ENCODE data around the gene TMEM207. TPM values are rescaled to one million over a fixed set of nuclear protein-coding genes. Genes with fewer than 3 reads are reported as not detected.

The TMEM207 gene
- total RNA-seq, 1 donor from 2014 or later, result not detected

DNA sequence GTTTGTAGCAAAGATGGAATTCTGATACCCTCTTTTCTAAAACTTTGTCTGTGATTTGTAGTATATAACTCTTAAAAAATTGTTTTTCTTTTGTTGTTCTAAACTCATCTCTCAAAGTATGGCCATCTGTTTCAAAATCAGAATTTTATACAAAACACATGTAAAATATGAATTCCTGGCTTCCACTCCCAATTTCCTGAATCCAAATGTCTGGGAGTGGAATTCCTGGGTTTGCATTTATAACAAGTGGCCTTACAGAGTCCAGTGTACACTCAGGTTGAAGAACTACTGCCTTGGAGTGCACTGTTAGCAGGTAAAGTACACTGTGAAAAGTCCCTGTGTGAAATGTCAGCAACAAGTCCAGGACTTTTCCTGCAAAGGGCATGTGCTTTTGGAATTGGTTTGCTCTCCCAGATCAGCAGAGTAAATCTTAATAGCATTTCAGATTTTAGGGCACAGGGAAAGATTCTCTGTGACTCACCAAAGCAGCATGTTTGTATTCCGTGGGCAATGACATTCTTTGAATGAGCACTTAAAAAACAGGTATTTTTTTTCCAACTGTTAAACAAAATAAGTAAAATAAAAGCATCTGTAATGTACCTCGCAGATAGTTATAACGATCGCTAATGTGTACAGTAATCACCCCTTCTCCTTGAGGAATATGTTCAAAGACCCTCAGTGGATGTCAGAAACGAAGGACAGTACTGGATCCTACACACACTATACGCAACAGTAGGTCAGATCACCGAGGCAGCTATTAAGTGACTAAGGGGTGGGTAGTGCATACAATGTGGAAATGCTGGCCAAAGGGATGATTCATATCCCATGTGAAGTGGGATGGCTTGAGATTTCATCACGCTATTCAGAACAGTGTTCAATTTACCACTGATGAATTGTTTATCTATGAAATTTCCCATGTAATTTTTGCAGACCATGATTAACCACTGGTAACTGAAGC, 63.7 kb downstream of the TMEM207 start:
- peak; percentile 94 to 96 for DNase-seq (ENCODE audit: low read depth in 2 of 2)

DNA sequence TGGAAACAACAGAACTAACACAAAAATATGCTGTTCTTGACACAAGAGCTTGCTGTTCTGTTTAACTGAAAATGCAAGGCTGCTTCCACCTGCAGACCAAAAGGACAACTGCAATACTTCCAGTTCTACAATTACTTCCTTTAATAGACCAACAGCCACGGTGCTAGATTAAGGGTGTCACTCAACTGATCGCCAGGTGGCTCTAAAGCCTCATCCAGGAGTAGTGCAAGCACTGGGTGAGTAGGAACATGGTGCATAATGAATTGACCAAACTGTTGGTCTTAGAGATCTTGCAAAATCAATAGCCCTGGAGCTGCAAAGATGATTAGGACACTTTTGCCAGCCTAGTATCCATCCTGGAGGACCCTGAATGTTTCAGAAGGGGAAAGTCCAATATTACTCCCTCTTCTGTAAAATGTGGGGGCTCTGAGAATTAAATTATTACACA, 65.4 kb downstream of the TMEM207 start:
- DNase-seq (ENCODE audit: low read depth in 2 of 2), result peak; percentile 84 to 88

DNA sequence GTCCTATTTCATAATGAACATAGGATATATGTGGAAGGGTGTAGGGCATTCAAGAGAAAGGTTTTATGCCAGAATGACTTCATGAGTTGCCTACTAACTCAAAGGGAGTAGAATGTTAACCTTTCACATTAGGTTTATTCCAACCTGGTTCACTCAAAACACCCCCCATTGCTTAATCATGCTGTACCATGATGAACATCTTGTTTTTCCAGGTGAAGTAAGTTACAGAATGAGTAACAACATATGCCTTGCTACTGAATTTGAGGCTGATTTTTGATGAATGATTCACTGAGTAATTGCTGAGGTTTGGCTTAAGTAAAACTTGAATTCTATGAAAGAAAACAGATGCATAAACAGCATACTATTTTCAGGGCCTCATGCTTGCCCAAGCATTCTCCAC, 67.6 kb downstream of the TMEM207 start:
- DNase-seq (ENCODE audit: low read depth in 2 of 2), result no peak

DNA sequence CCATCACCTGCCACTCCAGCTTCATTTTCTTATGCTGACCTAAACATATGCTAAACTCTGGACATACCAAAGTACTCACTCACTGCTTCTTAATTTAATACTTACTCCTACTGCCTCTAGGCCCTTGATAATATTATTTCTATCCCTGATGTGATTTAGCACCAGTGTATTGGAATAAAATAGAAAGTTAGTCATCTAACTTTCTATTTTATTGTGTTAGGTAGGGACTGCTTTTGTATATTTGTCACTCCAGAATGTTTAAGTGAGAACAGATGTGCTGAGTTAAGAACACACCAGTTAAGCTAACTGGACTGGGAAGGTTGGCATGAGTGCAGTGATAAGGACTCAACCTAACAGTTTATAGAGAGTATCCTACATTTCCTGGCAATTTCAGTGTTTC, 68.3 kb downstream of the TMEM207 start:
- no peak for DNase-seq (ENCODE audit: low read depth in 2 of 2)

DNA sequence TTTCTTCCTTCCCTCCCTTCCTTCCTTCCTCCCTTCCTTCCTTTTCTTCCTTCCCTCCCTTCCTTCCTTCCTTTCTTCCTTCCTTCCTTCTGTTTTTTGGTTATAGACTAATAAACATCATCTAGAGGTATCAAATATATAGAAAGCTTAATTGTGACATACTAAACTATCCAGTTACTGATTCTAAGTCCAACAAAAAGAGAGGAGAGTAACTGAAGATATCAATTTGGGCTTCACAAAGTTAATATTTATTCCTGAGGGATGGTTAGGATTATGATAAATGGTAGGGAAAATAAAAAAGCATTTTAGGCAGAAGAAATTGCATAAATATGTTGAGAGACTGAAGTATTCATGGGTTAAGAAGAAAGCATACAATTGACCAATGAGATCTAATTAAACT, 69.5 kb downstream of the TMEM207 start:
- no peak for DNase-seq (ENCODE audit: low read depth in 2 of 2)

Other genes with a start within 250 kb of the TMEM207 start
- 0.20 and 0.44 TPM in 2 replicates for gene CLDN1, start 127.5 kb downstream of the TMEM207 start, total RNA-seq
- not detected in 2 replicates for gene CLDN16, start 61.7 kb downstream of the TMEM207 start, total RNA-seq
- gene IL1RAP, start 64.2 kb upstream of the TMEM207 start, total RNA-seq, result 1.8 and 2.2 TPM in 2 replicates